ENCODE results near the gene ENPP7.
"Not testable (repeated sequence)": the region's sequence is repeated elsewhere in the genome, so short reads cannot be mapped to it uniquely, and the experiment has no call there.

ENPP7 gene

GRCh38 chr17:79761894-79762589, 31.3 kb downstream of the ENPP7 start:
- Histone ChIP-seq H3K4me1 (ENCODE audit: control insufficient read depth, insufficient read depth, low read length) (no peaks in the 10 kb centered on the region), H3K36me3 (ENCODE audit: control insufficient read depth, insufficient read depth, low read length) (no peaks in the 10 kb centered on the region), H3K9me3 (ENCODE audit: control insufficient read depth, low read length) (no peaks in the 10 kb centered on the region), H3K4me3 (ENCODE audit: insufficient read depth, low read depth, low read length) (no peak overlapping the region), H3K27ac (ENCODE audit: insufficient read depth, low read depth, low read length, poor library complexity, severe bottlenecking) (no peak overlapping the region), H3K27me3 (ENCODE audit: control insufficient read depth, insufficient read depth, low read length, poor library complexity, severe bottlenecking) (no peaks in the 10 kb centered on the region)
- WGBS, 2 experiments, result 91 to 92% methylated on average over 19 of the region's 19 CpGs

- no peak overlapping the region for H3K4me3 ChIP-seq (ENCODE audit: insufficient read depth, low read depth, low read length)
- H3K27ac ChIP-seq (ENCODE audit: insufficient read depth, low read depth, low read length, poor library complexity, severe bottlenecking), result no peak overlapping the region
- 89 to 95% methylated on average over 1 of the region's 3 CpGs for WGBS, 2 experiments
- H3K27me3 ChIP-seq (ENCODE audit: control insufficient read depth, insufficient read depth, low read length, poor library complexity, severe bottlenecking), result no peaks in the 10 kb centered on the region
- H3K4me1 ChIP-seq (ENCODE audit: control insufficient read depth, insufficient read depth, low read length), result no peaks in the 10 kb centered on the region
- H3K36me3 ChIP-seq (ENCODE audit: control insufficient read depth, insufficient read depth, low read length), result no peaks in the 10 kb centered on the region
- no peaks in the 10 kb centered on the region for H3K9me3 ChIP-seq (ENCODE audit: control insufficient read depth, low read length)
Measured at GRCh38 chr17:79765708-79766107, 35.0 kb downstream of the ENPP7 start.

- H3K4me3 ChIP-seq (ENCODE audit: insufficient read depth, low read depth, low read length), result no peak overlapping the region
- H3K36me3 ChIP-seq (ENCODE audit: control insufficient read depth, insufficient read depth, low read length), result no peaks in the 10 kb centered on the region
- no peaks in the 10 kb centered on the region for H3K27me3 ChIP-seq (ENCODE audit: control insufficient read depth, insufficient read depth, low read length, poor library complexity, severe bottlenecking)
Measured at GRCh38 chr17:79769570-79770506, 39.1 kb downstream of the ENPP7 start.

GRCh38 chr17:79771276-79771675, 40.5 kb downstream of the ENPP7 start:
- H3K27ac ChIP-seq (ENCODE audit: insufficient read depth, low read depth, low read length, poor library complexity, severe bottlenecking), result no peak overlapping the region
- WGBS, 2 experiments, result 93 to 98% methylated on average over 6 of the region's 6 CpGs
- H3K27me3 ChIP-seq (ENCODE audit: control insufficient read depth, insufficient read depth, low read length, poor library complexity, severe bottlenecking), result no peaks in the 10 kb centered on the region

More at GRCh38 chr17:79769570-79770506, 39.1 kb downstream of the ENPP7 start:
- Histone ChIP-seq H3K4me1 (ENCODE audit: control insufficient read depth, insufficient read depth, low read length) (peaks cover 5% of the 10 kb centered on the region), H3K9me3 (ENCODE audit: control insufficient read depth, low read length) (no peaks in the 10 kb centered on the region), H3K27ac (ENCODE audit: insufficient read depth, low read depth, low read length, poor library complexity, severe bottlenecking) (no peak overlapping the region)
- 93% methylated on average over 28 of the region's 28 CpGs for WGBS, 2 experiments

GRCh38 chr17:79772726-79773125, 42.0 kb downstream of the ENPP7 start:
- H3K4me1 ChIP-seq (ENCODE audit: control insufficient read depth, insufficient read depth, low read length), result peaks cover 24% of the 10 kb centered on the region
- H3K27ac ChIP-seq (ENCODE audit: insufficient read depth, low read depth, low read length, poor library complexity, severe bottlenecking); H3K4me3 ChIP-seq (ENCODE audit: insufficient read depth, low read depth, low read length); H3K27me3 ChIP-seq (ENCODE audit: control insufficient read depth, insufficient read depth, low read length, poor library complexity, severe bottlenecking); H3K36me3 ChIP-seq (ENCODE audit: control insufficient read depth, insufficient read depth, low read length); H3K9me3 ChIP-seq (ENCODE audit: control insufficient read depth, low read length): not testable (repeated sequence)
- 88 to 92% methylated on average over 9 of the region's 9 CpGs for WGBS, 2 experiments

More at GRCh38 chr17:79771276-79771675, 40.5 kb downstream of the ENPP7 start:
- Histone ChIP-seq H3K4me3 (ENCODE audit: insufficient read depth, low read depth, low read length) (no peak overlapping the region), H3K4me1 (ENCODE audit: control insufficient read depth, insufficient read depth, low read length) (peaks cover 18% of the 10 kb centered on the region), H3K9me3 (ENCODE audit: control insufficient read depth, low read length) (no peaks in the 10 kb centered on the region), H3K36me3 (ENCODE audit: control insufficient read depth, insufficient read depth, low read length) (no peaks in the 10 kb centered on the region)

GRCh38 chr17:79774561-79774975, 43.8 kb downstream of the ENPP7 start:
- no peak overlapping the region for H3K4me3 ChIP-seq (ENCODE audit: insufficient read depth, low read depth, low read length)
- 86 to 89% methylated on average over 8 of the region's 8 CpGs for WGBS, 2 experiments
- peaks cover 27% of the 10 kb centered on the region for H3K4me1 ChIP-seq (ENCODE audit: control insufficient read depth, insufficient read depth, low read length)

GRCh38 chr17:79775632-79776031, 44.9 kb downstream of the ENPP7 start:
- Histone ChIP-seq H3K27ac (ENCODE audit: insufficient read depth, low read depth, low read length, poor library complexity, severe bottlenecking) (no peak overlapping the region), H3K4me3 (ENCODE audit: insufficient read depth, low read depth, low read length) (no peak overlapping the region), H3K4me1 (ENCODE audit: control insufficient read depth, insufficient read depth, low read length) (peaks cover 37% of the 10 kb centered on the region), H3K27me3 (ENCODE audit: control insufficient read depth, insufficient read depth, low read length, poor library complexity, severe bottlenecking) (no peaks in the 10 kb centered on the region), H3K9me3 (ENCODE audit: control insufficient read depth, low read length) (no peaks in the 10 kb centered on the region), H3K36me3 (ENCODE audit: control insufficient read depth, insufficient read depth, low read length) (peaks cover 7% of the 10 kb centered on the region)
- WGBS, 2 experiments, result 78 to 95% methylated on average over 5 to 6 of the region's 6 CpGs

More at GRCh38 chr17:79774561-79774975, 43.8 kb downstream of the ENPP7 start:
- H3K27ac ChIP-seq (ENCODE audit: insufficient read depth, low read depth, low read length, poor library complexity, severe bottlenecking), result no peak overlapping the region
- H3K36me3 ChIP-seq (ENCODE audit: control insufficient read depth, insufficient read depth, low read length), result peaks cover 4% of the 10 kb centered on the region
- H3K27me3 ChIP-seq (ENCODE audit: control insufficient read depth, insufficient read depth, low read length, poor library complexity, severe bottlenecking), result no peaks in the 10 kb centered on the region
- H3K9me3 ChIP-seq (ENCODE audit: control insufficient read depth, low read length), result no peaks in the 10 kb centered on the region

- 9 to 12% methylated on average over 11 of the region's 11 CpGs for WGBS, 2 experiments
- Histone ChIP-seq H3K9me3 (ENCODE audit: control insufficient read depth, low read length) (no peaks in the 10 kb centered on the region), H3K27me3 (ENCODE audit: control insufficient read depth, insufficient read depth, low read length, poor library complexity, severe bottlenecking) (no peaks in the 10 kb centered on the region), H3K4me3 (ENCODE audit: insufficient read depth, low read depth, low read length) (peak overlapping the region; percentile 49), H3K27ac (ENCODE audit: insufficient read depth, low read depth, low read length, poor library complexity, severe bottlenecking) (peak overlapping the region; percentile 79), H3K36me3 (ENCODE audit: control insufficient read depth, insufficient read depth, low read length) (peaks cover 15% of the 10 kb centered on the region), H3K4me1 (ENCODE audit: control insufficient read depth, insufficient read depth, low read length) (peaks cover 43% of the 10 kb centered on the region)
Measured at GRCh38 chr17:79776376-79777119, 45.8 kb downstream of the ENPP7 start.

GRCh38 chr17:79777120-79777893, 46.6 kb downstream of the ENPP7 start:
- peak overlapping the region; percentile 79 for H3K27ac ChIP-seq (ENCODE audit: insufficient read depth, low read depth, low read length, poor library complexity, severe bottlenecking)

More at GRCh38 chr17:79777120-79777893, 46.6 kb downstream of the ENPP7 start:
- no peaks in the 10 kb centered on the region for H3K27me3 ChIP-seq (ENCODE audit: control insufficient read depth, insufficient read depth, low read length, poor library complexity, severe bottlenecking)
- 0 to 1% methylated on average over 51 of the region's 51 CpGs for WGBS, 2 experiments
- no peaks in the 10 kb centered on the region for H3K9me3 ChIP-seq (ENCODE audit: control insufficient read depth, low read length)
- peaks cover 43% of the 10 kb centered on the region for H3K4me1 ChIP-seq (ENCODE audit: control insufficient read depth, insufficient read depth, low read length)
- peaks cover 21% of the 10 kb centered on the region for H3K36me3 ChIP-seq (ENCODE audit: control insufficient read depth, insufficient read depth, low read length)
- peak overlapping the region; percentile 49 for H3K4me3 ChIP-seq (ENCODE audit: insufficient read depth, low read depth, low read length)
